Skin of body (tissue), 2 donors: ENCODE results near the gene SLC10A3. TPM values are rescaled to one million over a fixed set of nuclear protein-coding genes. Genes with fewer than 3 reads are reported as not detected.
"Not testable (repeated sequence)": the region's sequence is repeated elsewhere in the genome, so short reads cannot be mapped to it uniquely, and the experiment has no call there.

Source experiments
- DNase-seq: peaks from one replicate; lab custom pipeline; 2025; lab: John Stamatoyannopoulos, UW
- total RNA-seq: library from RNA; depleted of rRNA; stranded (reverse); fragments of >200 nt; gene quantifications from one replicate; pipeline ENCODE4 v1.2.3, GENCODE V29; 2014

Gene SLC10A3
- total RNA-seq, 1 donor from 2014 or later = 9.0 TPM

DNA sequence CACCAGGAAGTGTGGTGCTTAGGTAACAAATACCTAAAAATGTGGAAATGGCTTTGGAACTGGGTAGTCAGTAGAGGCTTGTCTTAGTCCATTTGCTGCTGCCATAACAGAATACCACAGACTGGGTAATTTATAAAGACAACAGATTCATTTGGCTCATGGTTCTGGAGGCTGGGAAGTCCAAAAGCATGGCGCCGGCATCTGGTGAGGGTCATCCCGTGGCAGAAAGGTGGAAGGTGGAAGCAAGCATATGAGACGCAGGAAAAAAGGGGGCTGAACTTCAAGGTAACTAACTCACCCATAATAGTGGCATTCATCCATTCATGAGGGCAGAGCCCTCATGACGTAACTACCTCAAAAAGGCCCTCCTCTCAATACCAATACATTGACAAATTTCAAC, 19.0 kb upstream of the SLC10A3 start:
- DNase-seq = no peak

DNA sequence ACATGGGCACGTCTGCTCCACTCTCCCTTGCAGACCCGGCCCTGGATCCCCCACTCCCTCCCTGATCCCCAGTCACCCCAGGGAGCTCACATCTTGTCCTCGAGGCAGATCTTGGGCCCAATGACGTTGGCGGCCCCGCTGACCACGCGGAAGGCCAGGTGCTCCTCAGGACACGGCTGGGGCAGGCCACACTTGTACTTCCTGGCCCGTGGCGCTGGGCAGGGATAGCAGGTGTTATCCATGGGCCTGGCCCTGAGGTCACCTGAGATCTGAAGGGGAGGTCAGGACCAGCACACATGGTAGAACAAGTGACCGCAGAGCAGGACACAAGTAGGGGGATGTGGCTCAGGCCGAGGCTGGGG, 17.9 kb upstream of the SLC10A3 start:
- no peak for DNase-seq

DNA sequence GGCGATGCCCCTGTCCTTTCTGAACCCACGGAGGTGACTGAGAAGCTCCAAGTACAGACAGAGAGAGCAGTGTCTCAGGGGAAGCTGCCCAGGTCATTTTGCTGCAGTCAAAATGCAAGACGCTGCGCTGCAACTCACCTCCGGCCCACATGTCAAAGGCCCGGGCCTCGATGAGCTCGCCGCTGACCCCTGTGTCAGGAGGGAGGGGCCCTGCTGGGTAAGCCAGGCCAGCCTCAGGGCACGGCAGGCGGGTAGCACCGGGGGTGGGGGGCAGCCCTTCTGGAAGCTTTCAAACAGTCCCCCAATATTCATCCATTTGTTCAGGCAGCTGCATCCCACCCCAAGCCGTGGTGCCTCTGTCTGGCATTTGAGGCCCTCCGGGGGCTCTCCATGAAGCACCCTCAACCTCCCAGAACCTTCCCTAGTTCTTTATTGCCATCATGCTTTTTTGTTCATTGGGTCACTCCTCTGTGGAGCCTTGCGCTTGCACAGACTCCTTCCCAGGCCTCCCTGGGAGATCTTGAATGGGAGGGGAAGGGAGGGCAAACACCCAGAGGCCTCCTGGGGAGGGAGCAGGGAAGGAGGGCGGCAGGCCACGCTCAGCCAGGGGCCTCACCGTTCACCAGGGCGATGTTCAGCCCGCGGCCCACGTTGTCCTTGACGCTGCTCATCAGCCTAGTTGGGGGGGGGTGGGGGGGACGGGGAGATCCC, 17.4 kb upstream of the SLC10A3 start:
- DNase-seq = no peak

DNA sequence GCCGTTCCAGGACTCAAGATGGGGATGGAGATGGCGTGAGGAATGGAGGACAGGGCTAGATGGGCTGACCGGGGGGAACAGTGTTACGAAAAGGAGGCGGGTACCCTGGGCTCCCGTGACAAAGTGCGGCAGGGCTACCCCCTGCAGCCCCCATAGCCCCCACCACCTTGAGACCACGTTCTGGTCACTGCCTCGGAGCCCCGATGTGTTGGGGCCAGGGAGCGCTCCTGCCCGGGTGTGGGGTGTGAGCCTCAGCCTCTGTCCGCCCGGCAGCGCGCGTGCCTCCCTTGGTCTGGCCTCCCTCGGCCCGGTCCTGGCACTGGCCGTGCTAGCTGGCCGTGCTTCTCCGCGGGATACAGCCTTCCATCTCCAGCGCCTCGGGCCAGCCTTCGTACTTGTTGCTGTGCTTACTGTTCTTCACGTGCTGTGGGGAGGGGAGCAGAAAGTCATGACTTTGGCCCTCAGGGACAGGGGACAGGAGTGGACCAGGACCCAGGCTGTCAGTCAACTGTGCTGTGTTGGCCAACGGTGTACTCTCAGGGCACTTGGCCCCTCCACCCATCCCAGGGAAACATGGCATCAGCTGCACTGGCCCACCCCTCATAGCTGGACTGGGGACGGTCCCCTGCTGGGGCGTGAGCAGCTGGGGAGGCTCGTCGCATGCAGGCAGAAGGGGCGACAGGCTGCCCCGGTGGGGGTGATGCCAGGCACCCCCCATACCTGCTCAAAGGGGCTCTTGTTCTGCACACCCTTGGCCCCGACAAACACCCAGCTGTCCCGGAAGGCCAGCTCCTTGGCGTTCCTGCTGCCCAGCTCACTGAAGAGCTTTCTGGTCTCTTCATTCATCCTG, 16.3 kb upstream of the SLC10A3 start:
- no peak for DNase-seq

DNA sequence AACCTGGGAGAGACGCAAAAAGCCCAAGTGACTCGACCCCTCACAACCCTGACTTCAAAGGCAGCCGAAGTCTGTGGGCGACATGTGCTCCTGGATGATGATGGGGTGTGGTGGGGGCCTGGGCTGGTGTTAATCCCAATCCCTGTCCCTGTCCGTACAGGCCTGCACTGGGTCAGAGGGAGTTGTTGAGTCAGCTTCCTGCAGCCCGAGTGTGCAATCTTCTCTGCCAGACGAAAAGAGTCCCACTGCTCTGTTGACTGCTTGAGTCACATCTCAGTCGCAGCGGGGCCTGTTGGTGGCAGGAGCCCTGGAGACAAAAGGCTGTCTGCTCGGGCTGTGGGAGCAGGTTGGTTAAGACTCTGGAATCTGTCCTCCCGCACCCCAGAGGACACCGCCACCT, 15.3 kb upstream of the SLC10A3 start:
- no peak for DNase-seq

DNA sequence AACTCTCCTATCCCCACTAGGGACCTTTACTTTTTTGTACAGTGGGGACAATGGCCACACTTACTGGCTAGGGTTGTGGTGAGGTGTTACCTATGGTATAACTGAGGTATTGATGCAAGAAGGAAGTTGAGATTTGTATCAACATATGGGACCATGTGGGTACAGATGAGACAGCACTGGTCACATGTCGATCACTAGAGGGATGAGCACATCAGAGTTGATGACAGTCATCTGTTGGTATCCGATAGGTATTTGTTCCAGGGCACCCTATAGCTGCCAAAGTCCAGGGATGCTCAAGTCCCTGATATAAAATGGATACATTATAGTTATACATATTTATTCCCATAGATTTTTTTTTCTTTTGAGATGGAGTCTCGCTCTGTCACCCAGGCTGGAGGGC, 12.6 kb upstream of the SLC10A3 start:
- DNase-seq = no peak

DNA sequence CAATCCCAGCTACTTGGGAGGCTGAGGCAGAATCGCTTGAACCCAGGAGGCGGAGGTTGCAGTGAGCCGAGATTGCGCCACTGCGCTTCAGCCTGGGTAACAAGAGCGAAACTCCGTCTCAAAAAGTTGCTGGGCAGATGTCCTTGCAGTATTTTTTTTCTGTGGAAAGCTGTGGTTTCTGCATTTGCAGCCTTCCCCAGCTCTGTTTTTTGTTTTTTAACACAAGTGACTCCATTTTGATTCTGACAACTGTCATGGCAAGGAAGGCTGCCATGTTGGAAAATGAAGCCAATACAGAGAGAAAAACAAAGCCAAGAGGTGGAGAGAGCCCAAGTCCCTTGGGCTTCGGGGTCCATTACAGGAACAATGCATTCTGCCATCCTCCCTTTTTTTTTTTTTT, 11.7 kb upstream of the SLC10A3 start:
- DNase-seq = no peak

DNA sequence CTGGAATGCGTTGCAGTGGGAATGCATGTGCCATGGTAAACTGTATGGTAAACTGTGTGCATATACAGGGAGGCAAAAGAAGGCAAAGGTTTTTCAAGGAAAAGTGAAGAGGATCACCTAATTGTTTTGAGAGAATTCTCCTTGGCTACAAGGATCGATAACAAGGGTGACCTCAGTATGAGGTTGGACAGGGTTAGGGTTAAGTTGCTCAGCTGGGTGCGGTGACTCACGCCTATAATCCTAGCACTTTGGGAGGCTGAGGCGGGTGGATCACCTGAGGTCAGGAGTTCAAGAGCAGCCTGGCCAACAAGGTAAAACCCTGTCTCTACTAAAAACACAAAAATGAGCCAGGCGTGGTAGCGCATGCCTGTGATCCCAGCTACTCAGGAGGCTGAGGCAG, 11.0 kb upstream of the SLC10A3 start:
- DNase-seq = not testable (repeated sequence)

DNA sequence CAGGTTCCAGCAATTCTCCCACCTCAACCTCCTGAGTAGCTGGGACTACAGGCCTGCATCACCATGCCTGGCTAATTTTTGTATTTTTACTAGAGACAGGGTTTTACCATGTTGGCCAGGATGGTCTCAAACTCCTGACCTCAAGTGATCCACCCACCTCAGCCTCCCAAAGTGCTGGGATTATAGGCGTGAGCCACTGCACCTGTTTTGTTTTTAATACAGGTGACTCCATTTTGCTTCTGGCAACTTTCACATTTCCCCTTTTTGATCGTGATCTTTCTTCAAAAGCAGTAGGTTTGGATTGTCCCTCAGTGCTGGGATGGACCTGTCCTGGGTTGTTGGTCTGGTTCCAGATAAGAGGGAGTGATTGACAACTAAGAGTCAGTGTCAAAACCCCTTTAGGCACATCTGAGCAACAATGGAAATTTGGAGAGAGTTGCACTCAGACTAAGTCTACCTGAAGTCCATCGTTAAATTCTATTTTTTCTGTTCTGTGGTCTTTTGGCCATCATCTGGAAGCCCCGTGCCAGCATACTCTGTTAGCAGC, 6.2 kb upstream of the SLC10A3 start:
- DNase-seq = not testable (repeated sequence)

DNA sequence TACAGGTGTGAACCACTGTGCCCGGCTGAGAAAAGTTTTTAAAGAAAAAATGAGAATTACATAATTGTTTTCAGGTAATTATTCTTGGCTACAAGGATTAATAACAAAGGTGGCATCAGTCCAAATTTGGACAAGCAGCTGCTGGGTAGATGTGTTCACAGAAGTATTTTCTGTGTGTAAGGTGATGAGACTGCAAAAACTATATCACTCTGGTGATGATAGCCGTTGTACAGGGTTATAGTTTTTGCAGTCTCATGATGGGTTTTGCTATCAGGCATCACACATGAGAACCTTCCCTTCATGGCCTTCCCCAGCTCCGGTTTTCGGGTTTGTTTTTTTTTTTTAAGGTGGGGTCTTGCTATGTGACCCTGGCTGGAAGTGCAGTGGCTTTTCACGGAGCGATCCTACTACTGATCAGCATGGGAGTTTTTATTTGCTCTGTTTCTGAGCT, 5.1 kb upstream of the SLC10A3 start:
- DNase-seq = no peak

DNA sequence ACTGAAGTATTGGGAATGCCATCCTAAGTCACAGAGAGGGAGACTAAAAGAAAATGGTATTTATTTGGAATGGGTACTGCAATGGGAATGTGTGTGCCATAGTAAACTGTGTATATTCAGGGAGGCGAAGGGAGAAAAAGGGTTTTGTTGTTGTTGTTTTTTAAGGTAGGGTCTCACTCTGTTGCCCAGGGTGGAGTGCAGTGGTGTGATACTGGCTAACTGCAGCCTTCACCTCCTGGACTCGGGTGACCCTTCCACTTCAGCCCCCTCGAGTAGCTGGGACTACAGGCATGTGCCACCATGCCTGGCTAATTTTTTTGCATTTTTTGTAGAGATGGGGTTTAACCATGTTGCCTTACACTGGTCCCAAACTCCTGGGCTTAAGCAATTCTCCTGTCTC, 4.3 kb upstream of the SLC10A3 start:
- no peak for DNase-seq

DNA sequence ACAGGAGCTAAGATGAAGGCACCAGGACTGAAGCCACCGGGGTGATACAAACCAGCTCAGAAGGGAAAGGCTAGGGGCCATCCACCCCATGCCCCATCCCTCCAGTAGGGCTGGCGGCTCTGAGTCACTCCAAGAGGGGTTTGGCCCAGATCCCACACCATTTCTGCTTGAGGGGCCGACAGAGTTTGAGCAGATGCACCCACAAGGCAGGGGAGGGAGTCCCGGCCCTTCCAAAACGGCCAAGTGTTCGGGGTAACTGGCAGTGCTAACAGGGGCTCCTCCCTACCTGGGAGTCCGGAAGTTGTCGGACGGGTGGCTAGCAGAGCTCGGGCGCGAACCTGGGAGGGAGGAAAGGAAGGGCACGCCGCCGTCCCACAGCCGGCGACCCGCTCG, 412 bp downstream of the SLC10A3 start:
- no peak for DNase-seq

DNA sequence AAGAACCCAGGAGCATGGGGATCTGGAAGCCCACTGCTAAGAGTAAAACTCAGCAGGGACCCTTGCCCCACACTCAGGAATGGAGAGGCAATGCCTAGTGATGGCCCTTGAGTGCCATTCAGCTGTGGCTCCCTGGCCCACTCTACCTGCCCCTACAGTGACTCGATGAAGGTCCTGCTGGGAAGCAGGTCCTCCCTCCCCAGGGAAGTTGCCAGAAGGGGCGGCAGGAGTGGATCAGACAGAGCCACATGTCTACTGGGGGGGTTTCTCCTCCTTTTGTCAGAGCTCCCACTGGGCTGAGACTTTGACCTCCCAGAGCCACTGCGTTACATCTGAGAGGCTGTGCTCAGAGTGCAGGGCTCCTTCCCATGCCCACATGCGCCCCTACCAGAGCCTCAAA, 1.2 kb downstream of the SLC10A3 start:
- no peak for DNase-seq

DNA sequence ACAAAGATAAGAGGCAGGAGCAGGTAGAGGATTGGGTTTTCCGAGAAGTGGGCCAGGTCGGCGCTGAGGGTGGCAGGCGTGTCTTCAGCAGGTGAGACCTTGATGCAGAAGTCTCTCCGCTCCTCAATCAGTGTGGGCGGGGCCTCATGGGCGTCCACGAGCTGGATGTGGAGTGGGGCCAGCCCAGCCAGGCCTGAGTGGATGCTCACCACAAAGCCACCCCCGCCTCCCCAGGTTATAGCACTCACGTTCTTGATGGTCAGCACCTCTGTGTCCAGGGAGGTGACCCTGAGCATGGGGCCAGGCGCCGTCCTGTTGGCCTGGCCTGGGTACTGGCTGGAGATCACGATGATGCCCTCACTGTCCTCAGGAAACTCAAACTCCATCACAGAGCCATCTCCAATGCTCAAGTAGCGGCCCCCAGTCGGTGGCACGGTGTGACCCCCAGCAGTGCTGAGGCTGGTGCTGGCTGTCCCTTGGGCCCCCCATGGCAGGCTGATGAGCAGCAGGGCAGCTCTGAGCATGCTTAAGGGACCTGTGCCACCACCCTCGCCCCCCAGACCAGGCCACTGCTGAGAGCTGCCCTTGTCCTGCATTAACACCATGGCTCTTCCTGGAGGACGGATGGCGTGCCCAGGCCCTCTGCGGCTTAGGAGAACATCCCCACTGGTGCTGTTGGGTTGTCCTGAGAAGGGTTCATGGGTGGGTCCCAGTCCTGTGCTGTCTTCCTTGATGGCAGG, 1.9 kb downstream of the SLC10A3 start:
- no peak for DNase-seq

DNA sequence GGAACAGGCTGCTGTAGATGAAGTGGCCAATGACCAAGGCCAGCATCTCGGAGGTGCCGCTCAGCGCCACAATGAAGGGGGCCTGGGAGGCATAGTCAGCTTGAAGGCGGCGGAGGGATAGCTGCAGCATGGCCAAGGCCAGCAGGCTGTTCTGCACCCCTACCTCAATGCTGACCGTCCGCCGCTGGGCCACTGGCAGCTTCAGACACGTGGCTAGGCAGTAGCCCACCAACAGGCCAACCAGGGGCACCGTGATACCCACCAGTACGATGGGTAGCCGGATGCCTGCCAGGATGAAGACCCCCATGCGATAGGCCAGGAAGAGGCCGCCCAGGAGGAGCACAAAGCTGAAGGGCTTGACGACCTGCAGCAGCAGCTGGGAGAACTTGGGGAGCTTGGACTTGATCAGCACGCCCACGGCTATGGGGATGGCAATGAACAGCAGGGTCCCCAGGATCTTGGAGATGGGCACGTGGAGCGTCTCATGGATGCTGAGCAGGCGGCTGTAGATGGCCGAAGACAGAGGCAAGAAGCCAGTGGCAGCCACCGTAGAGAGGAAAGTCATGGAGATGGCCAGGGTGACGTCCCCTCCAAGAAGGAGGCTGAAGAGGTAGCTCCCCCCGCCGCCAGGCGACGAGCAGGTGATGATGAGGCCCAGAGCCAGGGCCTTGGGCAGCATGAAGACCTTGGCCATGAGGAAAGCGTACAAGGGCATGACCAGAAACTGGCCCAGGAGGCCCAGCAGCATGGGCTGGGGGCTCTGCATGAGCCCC, 2.7 kb downstream of the SLC10A3 start:
- no peak for DNase-seq

DNA sequence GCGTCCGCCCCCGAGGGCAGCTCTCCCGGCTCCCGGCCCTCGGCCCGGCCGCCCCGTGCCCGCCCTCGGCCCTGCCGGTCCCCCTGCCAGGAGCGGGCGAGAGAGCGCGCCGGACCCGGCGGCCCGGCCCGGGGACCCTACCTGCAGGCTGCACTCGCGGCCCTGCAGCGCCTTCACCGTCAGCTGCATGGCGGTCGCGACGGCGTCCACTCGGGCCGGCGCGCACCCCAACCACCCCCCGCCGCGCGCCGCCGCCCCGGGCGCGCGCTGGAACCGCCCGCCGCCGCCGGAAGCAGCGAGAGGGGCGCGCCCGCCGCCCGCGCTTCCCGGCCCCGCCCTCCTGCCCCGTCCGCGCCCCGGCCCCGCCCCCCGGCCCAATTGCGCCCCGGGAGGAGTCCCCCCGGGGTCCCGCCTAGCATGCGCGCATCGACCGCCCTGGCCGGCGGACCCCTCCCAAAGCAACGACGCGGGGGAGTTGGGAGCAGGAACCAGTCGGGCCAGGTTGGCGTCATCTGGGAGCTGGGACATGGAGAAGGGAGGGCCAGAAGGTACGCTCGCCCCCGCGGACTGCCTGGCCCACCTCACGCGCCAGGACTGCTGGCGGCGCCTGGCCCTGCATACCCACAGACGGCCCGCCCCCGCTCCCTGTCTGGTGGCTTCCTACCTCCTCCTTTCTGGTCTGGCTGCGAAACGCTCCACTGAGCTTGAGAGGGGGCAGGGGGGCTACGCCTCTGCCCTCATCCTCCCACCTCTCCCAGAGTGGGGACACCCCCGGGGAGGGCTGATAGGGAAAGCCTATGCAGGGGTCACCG, 3.8 kb downstream of the SLC10A3 start, which contains the start of gene UBL4A:
TSS of gene UBL4A (minus strand) at position 220 of the 812 bp plus-strand sequence. CDS start at position 189, 31 bp downstream.
- DNase-seq = peak; percentile 4

DNA sequence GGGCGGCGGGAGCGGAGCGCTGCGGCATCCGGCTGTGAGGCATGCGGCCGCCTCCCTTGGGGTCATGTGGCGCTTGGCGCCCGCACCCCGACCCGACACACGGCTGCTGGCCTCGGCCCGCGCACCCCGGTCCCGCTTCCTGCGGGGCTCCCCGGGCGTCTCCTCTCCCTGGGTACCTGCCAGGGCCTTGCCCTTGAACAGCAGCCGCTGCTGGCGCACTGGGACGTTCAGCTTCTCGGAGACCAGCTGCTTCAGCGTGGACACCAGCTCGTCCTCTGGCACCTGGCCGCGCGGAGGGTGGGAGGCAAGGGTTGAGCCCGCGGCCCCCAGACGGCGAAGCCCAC, 4.4 kb downstream of the SLC10A3 start:
- no peak for DNase-seq

DNA sequence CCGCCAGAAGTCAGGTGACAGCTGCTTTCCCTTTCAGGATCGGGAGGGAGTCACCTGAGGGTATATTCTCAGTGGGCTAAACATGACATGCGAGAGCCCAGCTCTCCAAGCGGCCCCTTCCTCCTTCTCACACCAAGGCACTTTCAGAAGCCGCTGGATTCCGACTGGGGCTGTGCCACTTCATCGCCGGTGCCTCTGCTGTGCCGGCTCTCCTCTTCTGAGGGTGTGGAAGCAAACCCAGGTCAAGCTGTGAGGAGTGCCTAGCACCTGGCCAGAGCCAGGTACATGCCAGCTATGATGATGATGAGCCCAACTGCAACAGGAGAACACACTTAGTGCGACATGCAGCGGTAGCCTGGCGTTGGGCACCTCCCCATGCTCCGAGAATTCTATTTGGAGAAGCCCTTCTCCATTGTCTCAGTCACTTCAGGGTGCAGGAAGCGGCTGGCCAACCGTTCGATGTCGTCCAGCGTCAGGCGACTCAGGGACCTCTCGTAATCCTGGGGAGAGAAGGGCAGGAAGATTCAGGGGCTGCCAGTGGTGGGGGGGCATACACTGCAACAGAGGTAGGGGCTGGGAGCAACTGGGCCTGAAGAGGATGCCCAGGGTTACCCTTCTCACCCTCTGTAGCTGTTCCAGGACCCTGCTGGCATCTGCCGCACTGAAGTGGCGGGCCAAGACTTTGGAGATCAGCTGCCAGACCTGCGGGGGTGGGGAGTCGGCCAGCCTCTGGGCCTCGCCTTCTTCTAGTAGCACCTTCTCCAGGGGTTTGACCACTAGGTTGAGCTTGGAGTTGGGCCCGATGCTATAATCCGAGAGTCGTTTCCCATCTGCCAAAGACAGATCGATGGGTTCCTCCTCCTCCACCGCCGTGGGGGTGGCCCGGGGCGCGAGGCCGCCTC, 5.0 kb downstream of the SLC10A3 start:
- no peak for DNase-seq
